Measurements from ENCODE around the gene CPED1.

The CPED1 gene

GRCh38 chr7:120984406-120984805, 4.1 kb upstream of the CPED1 start:
- CTCF ChIA-PET, result interaction anchor here (0.6 to 9.1 kb wide), 8 partner anchors 10 to 178 kb away, joined by 3 to 219 read pairs (median 62); no protein-coding TSS in a partner anchor
- POLR2A ChIA-PET, result no interaction called here
- no peak for TF ChIP-seq CTCF (IDR thresholded peaks at IDR 0.05; ENCODE audit: insufficient read depth, low read length, missing control alignments)
- no peak for DNase-seq (ENCODE audit: low read depth, low spot score)
- H3K4me3 ChIP-seq (ENCODE audit: low read depth, low read length), result no peak overlapping the region

- DNase-seq (ENCODE audit: low read depth, low spot score), result no peak
- H3K4me3 ChIP-seq (ENCODE audit: low read depth, low read length), result no peak overlapping the region
- TF ChIP-seq CTCF (IDR thresholded peaks at IDR 0.05; ENCODE audit: insufficient read depth, low read length, missing control alignments), result no peak
- ChIA-PET POLR2A (no interaction called here), CTCF (interaction anchor here (0.8 to 9.1 kb wide), 10 partner anchors 11 to 179 kb away, joined by 3 to 219 read pairs (median 22); no protein-coding TSS in a partner anchor)
These were observed 3.3 kb upstream of the CPED1 start for GRCh38 chr7:120985130-120985758.

- ChIA-PET CTCF (interaction anchor here (0.8 to 9.1 kb wide), 19 partner anchors 7 to 180 kb away, joined by 3 to 219 read pairs (median 10); no protein-coding TSS in a partner anchor), POLR2A (no interaction called here)
- no peak for TF ChIP-seq CTCF (IDR thresholded peaks at IDR 0.05; ENCODE audit: insufficient read depth, low read length, missing control alignments)
- no peak for DNase-seq (ENCODE audit: low read depth, low spot score)
- H3K4me3 ChIP-seq (ENCODE audit: low read depth, low read length), result no peak overlapping the region
These were observed 2.7 kb upstream of the CPED1 start for GRCh38 chr7:120985839-120986238.

GRCh38 chr7:120986650-120987049, 1.9 kb upstream of the CPED1 start:
- no peak for DNase-seq (ENCODE audit: low read depth, low spot score)
- TF ChIP-seq CTCF (IDR thresholded peaks at IDR 0.05; ENCODE audit: insufficient read depth, low read length, missing control alignments), result no peak
- no peak overlapping the region for H3K4me3 ChIP-seq (ENCODE audit: low read depth, low read length)
- ChIA-PET POLR2A (no interaction called here), CTCF (interaction anchor here (0.8 to 9.1 kb wide), 34 partner anchors 8 to 560 kb away, joined by 3 to 219 read pairs (median 6); partner anchors contain the start of gene ING3)

GRCh38 chr7:120987280-120987679, 1.2 kb upstream of the CPED1 start:
- ChIA-PET POLR2A (interaction anchor here (4.4 kb wide), 1 partner anchor 96 kb away, joined by 41 read pairs; no protein-coding TSS in a partner anchor), CTCF (interaction anchor here (0.5 to 9.1 kb wide), 34 partner anchors 8 to 999 kb away, joined by 3 to 219 read pairs (median 6); partner anchors contain the start of gene ING3)
- H3K4me3 ChIP-seq (ENCODE audit: low read depth, low read length), result no peak overlapping the region
- TF ChIP-seq CTCF (IDR thresholded peaks at IDR 0.05; ENCODE audit: insufficient read depth, low read length, missing control alignments), result no peak
- no peak for DNase-seq (ENCODE audit: low read depth, low spot score)

All from AG04449 (cell line).